ENCODE data around the gene ISLR2. TPM values are rescaled to one million over a fixed set of nuclear protein-coding genes. Genes with fewer than 3 reads are reported as not detected.

The ISLR2 gene
- total and polyA plus RNA-seq, 2 donors (not counting 3 experiments of a cell fraction or from before 2014, with no cell fraction given): not detected

GRCh38 chr15:74170875-74171578, 40.6 kb downstream of the ISLR2 start:
- no TSS peak for BruUV-seq (replicated peaks)
- intact Hi-C loops (cut with micrococcal nuclease) (no loop called here), dilution Hi-C loops (cut with MboI; ENCODE audit: extremely low pct_ligation_motif_present, low sequenced_read_pairs) (no loop called here)
- no peaks in the 10 kb centered on the region for H4K20me1 ChIP-seq (replicated peaks; ENCODE audit: control insufficient read depth, extremely low read depth, insufficient read depth, low read length)
- DNase-seq (ENCODE audit: low read depth, low spot score) (no peak), FAIRE-seq (no peak)
- no peak overlapping the region for H3K27ac ChIP-seq (ENCODE audit: insufficient read depth, low read depth, low read length)
- no peak overlapping the region for H2AFZ ChIP-seq (ENCODE audit: low read depth, low read length)
- no peak overlapping the region for H3K9ac ChIP-seq (replicated peaks; ENCODE audit: extremely low read depth, insufficient read depth, low read length)
- TF ChIP-seq MAX (IDR thresholded peaks at IDR 0.05; ENCODE audit: insufficient read depth, insufficient read length) (no peak), MYC (IDR thresholded peaks at IDR 0.05; ENCODE audit: low read depth, low read length) (no peak), POLR2A (IDR thresholded peaks at IDR 0.05; ENCODE audit: low read depth, low read length) (no peak), GATA2 (IDR thresholded peaks at IDR 0.05; ENCODE audit: insufficient read depth, insufficient read length, low read depth, low read length) (no peak)
- no peaks in the 10 kb centered on the region for H3K27me3 ChIP-seq (ENCODE audit: control insufficient read depth in 2 of 2, insufficient read depth in 2 of 2, low read length in 2 of 2)
- no peak overlapping the region for H3K4me3 ChIP-seq (replicated peaks in 1 of 3; ENCODE audit: insufficient read depth in 1 of 3, low read depth in 1 of 3, low read length in 3 of 3)
- ChIA-PET CTCF (no interaction called here), POLR2A (no interaction called here)
- H3K36me3 ChIP-seq (ENCODE audit: control insufficient read depth in 2 of 2, extremely low read depth in 1 of 2, insufficient read depth in 2 of 2, low read length in 2 of 2): no peaks in the 10 kb centered on the region
- H3K9me3 ChIP-seq (replicated peaks; ENCODE audit: control insufficient read depth, insufficient read depth, low read length): no peaks in the 10 kb centered on the region
- H3K79me2 ChIP-seq (ENCODE audit: control insufficient read depth, insufficient read depth, low read length): no peaks in the 10 kb centered on the region
- no peaks in the 10 kb centered on the region for H3K9me1 ChIP-seq (replicated peaks; ENCODE audit: control insufficient read depth, extremely low read depth, insufficient read depth, low read length)
- no peak overlapping the region for H3K4me2 ChIP-seq (ENCODE audit: insufficient read depth, low read length)
- H3K4me1 ChIP-seq (ENCODE audit: control insufficient read depth, extremely low read depth, insufficient read depth, low read length): no peaks in the 10 kb centered on the region

- H3K27ac ChIP-seq (ENCODE audit: insufficient read depth, low read depth, low read length): no peak overlapping the region
- no peaks in the 10 kb centered on the region for H4K20me1 ChIP-seq (replicated peaks; ENCODE audit: control insufficient read depth, extremely low read depth, insufficient read depth, low read length)
- CTCF ChIA-PET: interaction anchor here (1.3 kb wide), 1 partner anchor 149 kb away, joined by 3 read pairs; no protein-coding TSS in a partner anchor
- intact Hi-C loops (cut with micrococcal nuclease): no loop called here
- POLR2A ChIA-PET: no interaction called here
- no peak overlapping the region for H3K4me2 ChIP-seq (ENCODE audit: insufficient read depth, low read length)
- H3K4me3 ChIP-seq (replicated peaks in 1 of 3; ENCODE audit: insufficient read depth in 1 of 3, low read depth in 1 of 3, low read length in 3 of 3): no peak overlapping the region
- DNase-seq (ENCODE audit: low read depth, low spot score) (no peak), FAIRE-seq (no peak)
- H3K36me3 ChIP-seq (ENCODE audit: control insufficient read depth in 2 of 2, extremely low read depth in 1 of 2, insufficient read depth in 2 of 2, low read length in 2 of 2): no peaks in the 10 kb centered on the region
- no peaks in the 10 kb centered on the region for H3K27me3 ChIP-seq (ENCODE audit: control insufficient read depth in 2 of 2, insufficient read depth in 2 of 2, low read length in 2 of 2)
- no peaks in the 10 kb centered on the region for H3K79me2 ChIP-seq (ENCODE audit: control insufficient read depth, insufficient read depth, low read length)
- H3K9me1 ChIP-seq (replicated peaks; ENCODE audit: control insufficient read depth, extremely low read depth, insufficient read depth, low read length): no peaks in the 10 kb centered on the region
- BruUV-seq (replicated peaks): no TSS peak
- H2AFZ ChIP-seq (ENCODE audit: low read depth, low read length): no peak overlapping the region
- no peak overlapping the region for H3K9ac ChIP-seq (replicated peaks; ENCODE audit: extremely low read depth, insufficient read depth, low read length)
- TF ChIP-seq EZH2 (IDR thresholded peaks at IDR 0.05; ENCODE audit: borderline replicate concordance, low read depth, low read length, severe bottlenecking) (no peak), POLR2AphosphoS5 (IDR thresholded peaks at IDR 0.05; ENCODE audit: insufficient read depth, low read depth, low read length) (no peak), MAX (IDR thresholded peaks at IDR 0.05; ENCODE audit: insufficient read depth, insufficient read length) (no peak), FOS (IDR thresholded peaks at IDR 0.05; ENCODE audit: borderline replicate concordance, insufficient read depth, low read length) (no peak), GATA2 (IDR thresholded peaks at IDR 0.05; ENCODE audit: insufficient read depth, insufficient read length, low read depth, low read length) (no peak), CTCF (IDR thresholded peaks at IDR 0.05; ENCODE audit: extremely low read depth in 1 of 2, insufficient read depth in 1 of 2, low read depth in 1 of 2, low read length in 2 of 2) (no peak), JUN (IDR thresholded peaks at IDR 0.05; ENCODE audit: borderline replicate concordance, insufficient read depth, insufficient read length, low read depth) (no peak), MYC (IDR thresholded peaks at IDR 0.05; ENCODE audit: low read depth, low read length) (no peak), POLR2A (IDR thresholded peaks at IDR 0.05; ENCODE audit: low read depth, low read length) (no peak)
- dilution Hi-C loops (cut with MboI; ENCODE audit: extremely low pct_ligation_motif_present, low sequenced_read_pairs): no loop called here
- no peaks in the 10 kb centered on the region for H3K4me1 ChIP-seq (ENCODE audit: control insufficient read depth, extremely low read depth, insufficient read depth, low read length)
- H3K9me3 ChIP-seq (replicated peaks; ENCODE audit: control insufficient read depth, insufficient read depth, low read length): no peaks in the 10 kb centered on the region
These were observed 41.7 kb downstream of the ISLR2 start for GRCh38 chr15:74171965-74172541.
